ENCODE results near the gene MID2. TPM values are rescaled to one million over a fixed set of nuclear protein-coding genes. Genes with fewer than 3 reads are reported as not detected.

MID2 gene
- total RNA-seq, 1 experiment from 2014 or later, result 1.6 TPM

- Mint-ChIP-seq H3K4me1 (peaks cover 7 to 10% of the 10 kb centered on the region in 2 experiments; a peak in 2 of 4 replicates), H3K9me3 (peaks cover 0 to 41% of the 10 kb centered on the region in 2 experiments; a peak in 4 of 5 replicates), H3K27ac (no peak overlapping the region; a peak in 1 of 7 replicates), H3K36me3 (ENCODE audit: insufficient read depth in 1 of 3, low read depth in 3 of 3) (no peaks in the 10 kb centered on the region; a peak in 1 of 7 replicates), H3K27me3 (ENCODE audit: low read depth) (peaks cover 57% of the 10 kb centered on the region), H3K4me3 (no peak overlapping the region)
- H4K8ac ChIP-seq (replicated peaks; ENCODE audit: insufficient read length, low read depth, low read length), result no peak overlapping the region
- H2AK5ac ChIP-seq (ENCODE audit: insufficient read length, low read length), result no peak overlapping the region
- H4K5ac ChIP-seq (ENCODE audit: insufficient read length, low read depth, low read length), result no peak overlapping the region
- H3K23ac ChIP-seq (ENCODE audit: insufficient read length, low read depth, low read length), result no peak overlapping the region
- H3K23me2 ChIP-seq (ENCODE audit: insufficient read length, low read depth, low read length, poor library complexity, severe bottlenecking), result peaks cover 8% of the 10 kb centered on the region
- no peaks in the 10 kb centered on the region for H3K9me3 ChIP-seq (ENCODE audit: control insufficient read depth, low read depth, low read length)
- no peak overlapping the region for H2BK20ac ChIP-seq (ENCODE audit: low read depth, low read length, poor library complexity, severe bottlenecking)
- no peak overlapping the region for H3K4me2 ChIP-seq (ENCODE audit: insufficient read depth, insufficient read length, low read length)
- H3K56ac ChIP-seq (ENCODE audit: insufficient read length, low read depth, low read length), result no peak overlapping the region
- H2AFZ ChIP-seq (ENCODE audit: low read length), result no peak overlapping the region
- H3K18ac ChIP-seq (ENCODE audit: insufficient read length, low read depth, low read length), result no peak overlapping the region
- no peak overlapping the region for H3K9ac ChIP-seq (ENCODE audit: extremely low read depth, insufficient read length, low read length)
- no peak overlapping the region for H4K91ac ChIP-seq (ENCODE audit: insufficient read length, low read depth, low read length)
- no peaks in the 10 kb centered on the region for H3K79me1 ChIP-seq (ENCODE audit: insufficient read depth, low read depth, low read length, poor library complexity, severe bottlenecking)
- no peak overlapping the region for H3K27ac ChIP-seq (ENCODE audit: insufficient read length, low read depth, low read length)
- no peaks in the 10 kb centered on the region for H3K4me1 ChIP-seq (ENCODE audit: insufficient read depth, low read length)
- no CpG with 5 or more reads among the region's 4 CpGs for WGBS (ENCODE audit: extremely low coverage, insufficient read length, low lambda C conversion rate)
- H2BK120ac ChIP-seq (ENCODE audit: low read depth, low read length, poor library complexity, severe bottlenecking), result no peak overlapping the region
- no peak for TF ChIP-seq CTCF (conservative IDR thresholded peaks at IDR 0.05)
- H3K4ac ChIP-seq (ENCODE audit: low read depth, low read length), result no peak overlapping the region
- DNase-seq, result no peak
- H3K14ac ChIP-seq (ENCODE audit: insufficient read depth, low read length), result no peak overlapping the region
- H3K27me3 ChIP-seq (ENCODE audit: insufficient read depth, low read length), result peaks cover 10% of the 10 kb centered on the region; the same call in 1 of the 2 replicates
- H2BK12ac ChIP-seq (ENCODE audit: insufficient read length, low read depth, low read length), result no peak overlapping the region
- no peak overlapping the region for H3T11ph ChIP-seq (ENCODE audit: low read length)
- H2BK5ac ChIP-seq (ENCODE audit: insufficient read length, low read length), result no peak overlapping the region
- no peak overlapping the region for H2BK15ac ChIP-seq (ENCODE audit: low read depth, low read length)
- H4K20me1 ChIP-seq (ENCODE audit: control insufficient read depth, insufficient read depth, insufficient read length), result no peaks in the 10 kb centered on the region
- no peaks in the 10 kb centered on the region for H3K79me2 ChIP-seq (ENCODE audit: insufficient read depth, low read length)
Measured at GRCh38 chrX:107827852-107828251, 2.2 kb downstream of the MID2 start.

Measured in H9 (cell line).